KMS-11 (cell line): ENCODE measurements around the gene RNF222.

ENCODE experiments used
- H2AFZ ChIP-seq: fragments of 200-600 bp; sonication (generic); 2 replicates; pipeline ENCODE4 v1.6.1; 2016; ENCODE audit warnings: antibody characterized with exemption, mixed run types, low read depth
- H3K27ac ChIP-seq: fragments of 200-600 bp; sonication (generic); 2 replicates; pipeline ENCODE4 v1.6.1; 2016; ENCODE audit warnings: mild to moderate bottlenecking, mixed run types
- H3K27me3 ChIP-seq: fragments of 200-600 bp; sonication (generic); 2 replicates; pipeline ENCODE4 v1.6.1; 2017; ENCODE audit warnings: mild to moderate bottlenecking, low read depth, mixed run types, moderate library complexity; ENCODE audit not compliant: insufficient read depth
- H3K36me3 ChIP-seq: fragments of 200-600 bp; sonication (generic); 2 replicates; pipeline ENCODE4 v1.6.1; 2017; ENCODE audit warnings: mild to moderate bottlenecking, mixed run types; ENCODE audit not compliant: insufficient read depth
- H3K4me1 ChIP-seq: fragments of 200-600 bp; sonication (generic); 2 replicates; pipeline ENCODE4 v1.6.1; 2016; ENCODE audit warnings: mild to moderate bottlenecking, low read depth, mixed run types; ENCODE audit not compliant: poor library complexity, severe bottlenecking
- H3K4me2 ChIP-seq: fragments of 200-600 bp; sonication (generic); 2 replicates; pipeline ENCODE4 v1.7.0; 2016; ENCODE audit warnings: mild to moderate bottlenecking, mixed run types
- H3K4me3 ChIP-seq: fragments of 200-600 bp; sonication (generic); IDR thresholded peaks from 2 replicates; pipeline ENCODE4 v1.6.1; 2017; ENCODE audit warnings: low read depth, low read length, mixed read lengths; ENCODE audit not compliant: insufficient read depth
- H3K79me2 ChIP-seq: fragments of 200-600 bp; sonication (generic); 2 replicates; pipeline ENCODE4 v1.6.1; 2016; ENCODE audit warnings: low read depth, mixed run types; ENCODE audit not compliant: insufficient read depth
- H3K9ac ChIP-seq: fragments of 200-600 bp; sonication (generic); 2 replicates; pipeline ENCODE4 v1.6.1; 2016; ENCODE audit warnings: mild to moderate bottlenecking, mixed run types
- H4K20me1 ChIP-seq: fragments of 200-600 bp; sonication (generic); 2 replicates; pipeline ENCODE4 v1.6.1; 2016; ENCODE audit warnings: mild to moderate bottlenecking, mixed run types; ENCODE audit not compliant: insufficient read depth
- TF ChIP-seq, protein P1 (sequence below): fragments of 200-600 bp; sonication (generic); conservative IDR thresholded peaks from 2 replicates; pipeline ENCODE4 v1.6.1; 2017; ENCODE audit warnings: low read depth, mild to moderate bottlenecking, antibody characterized with exemption, low read length, moderate library complexity, mixed read lengths

The RNF222 gene

DNA sequence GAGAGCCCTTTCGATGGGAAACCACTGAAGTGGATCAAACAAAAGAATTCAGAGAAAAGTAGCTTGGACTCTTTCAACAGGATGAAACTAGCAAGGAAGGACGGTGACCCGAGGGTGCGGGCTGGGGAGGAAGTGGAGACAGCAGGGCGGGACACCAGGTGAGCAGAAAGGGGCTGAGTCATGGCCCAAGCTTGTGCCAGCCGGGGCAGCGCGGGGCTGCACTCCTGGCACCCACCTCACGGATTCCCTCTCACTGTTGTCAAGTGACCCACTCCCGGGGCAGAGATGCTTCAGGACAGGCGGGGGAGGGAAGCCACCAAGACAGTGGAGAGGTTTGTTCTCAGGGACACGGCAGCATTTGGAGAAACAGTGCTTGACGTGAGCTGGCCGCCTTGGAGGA lies 10.7 kb upstream of the RNF222 start:
- H3K4me2 ChIP-seq, result no peak overlapping the region
- H3K4me1 ChIP-seq, result no peaks in the 10 kb centered on the region
- H4K20me1 ChIP-seq, result no peaks in the 10 kb centered on the region
- H3K9ac ChIP-seq, result no peak overlapping the region
- H3K27ac ChIP-seq, result no peak overlapping the region
- TF ChIP-seq, protein P1, sequence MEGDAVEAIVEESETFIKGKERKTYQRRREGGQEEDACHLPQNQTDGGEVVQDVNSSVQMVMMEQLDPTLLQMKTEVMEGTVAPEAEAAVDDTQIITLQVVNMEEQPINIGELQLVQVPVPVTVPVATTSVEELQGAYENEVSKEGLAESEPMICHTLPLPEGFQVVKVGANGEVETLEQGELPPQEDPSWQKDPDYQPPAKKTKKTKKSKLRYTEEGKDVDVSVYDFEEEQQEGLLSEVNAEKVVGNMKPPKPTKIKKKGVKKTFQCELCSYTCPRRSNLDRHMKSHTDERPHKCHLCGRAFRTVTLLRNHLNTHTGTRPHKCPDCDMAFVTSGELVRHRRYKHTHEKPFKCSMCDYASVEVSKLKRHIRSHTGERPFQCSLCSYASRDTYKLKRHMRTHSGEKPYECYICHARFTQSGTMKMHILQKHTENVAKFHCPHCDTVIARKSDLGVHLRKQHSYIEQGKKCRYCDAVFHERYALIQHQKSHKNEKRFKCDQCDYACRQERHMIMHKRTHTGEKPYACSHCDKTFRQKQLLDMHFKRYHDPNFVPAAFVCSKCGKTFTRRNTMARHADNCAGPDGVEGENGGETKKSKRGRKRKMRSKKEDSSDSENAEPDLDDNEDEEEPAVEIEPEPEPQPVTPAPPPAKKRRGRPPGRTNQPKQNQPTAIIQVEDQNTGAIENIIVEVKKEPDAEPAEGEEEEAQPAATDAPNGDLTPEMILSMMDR, result no peak
- H3K27me3 ChIP-seq, result no peaks in the 10 kb centered on the region
- H3K4me3 ChIP-seq, result no peak overlapping the region
- no peaks in the 10 kb centered on the region for H3K79me2 ChIP-seq
- no peaks in the 10 kb centered on the region for H3K36me3 ChIP-seq
- no peak overlapping the region for H2AFZ ChIP-seq

DNA sequence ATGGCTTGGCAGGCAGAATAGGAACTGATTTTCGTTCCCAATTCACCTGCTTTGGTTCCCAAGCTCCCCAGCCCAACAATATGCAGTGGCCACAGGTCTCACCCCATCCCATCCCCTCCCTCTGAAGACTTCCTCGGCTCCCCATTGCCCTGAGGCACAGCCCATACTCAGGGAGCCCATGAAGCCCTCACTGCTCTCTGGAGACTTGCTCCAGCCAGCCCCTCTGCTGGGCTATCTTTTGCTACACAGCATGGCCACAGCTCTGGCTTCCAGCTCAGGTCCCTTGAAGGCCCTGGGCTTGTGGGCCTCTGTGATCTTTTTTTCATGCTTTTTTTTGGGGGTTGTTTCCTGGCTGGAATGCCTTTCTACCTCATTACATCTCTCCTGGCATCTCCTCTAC lies 8.5 kb upstream of the RNF222 start:
- Histone ChIP-seq H3K36me3 (no peaks in the 10 kb centered on the region), H3K9ac (no peak overlapping the region), H2AFZ (no peak overlapping the region), H3K27me3 (no peaks in the 10 kb centered on the region), H3K4me1 (no peaks in the 10 kb centered on the region), H3K4me2 (no peak overlapping the region), H4K20me1 (no peaks in the 10 kb centered on the region), H3K79me2 (no peaks in the 10 kb centered on the region), H3K4me3 (no peak overlapping the region), H3K27ac (no peak overlapping the region)
- TF ChIP-seq, protein P1, result no peak

DNA sequence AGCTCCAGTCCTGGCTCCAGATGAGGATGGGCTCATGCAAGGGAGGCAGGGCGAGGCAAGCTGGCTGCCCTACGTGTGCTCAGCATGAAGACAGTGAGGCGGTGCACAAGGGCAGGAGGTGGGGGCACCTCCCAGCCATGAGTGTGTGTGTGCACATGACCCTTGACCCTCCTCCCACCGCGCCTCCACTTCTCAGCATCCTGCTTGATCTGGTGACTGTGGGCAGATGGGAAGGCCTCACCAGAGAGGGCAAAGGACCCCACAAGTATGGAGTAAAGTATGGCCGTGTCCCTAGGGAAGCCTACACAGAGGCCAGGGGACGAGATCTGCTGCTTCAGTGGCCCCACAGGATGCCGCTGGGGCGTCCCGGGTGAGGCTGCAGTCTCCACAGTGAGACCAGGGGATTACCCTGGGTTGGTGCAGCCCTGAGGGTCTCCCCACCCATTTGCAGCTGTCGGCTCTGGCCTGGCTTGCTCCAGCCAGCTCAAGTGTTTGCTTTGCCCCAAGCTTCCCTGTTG lies 7.9 kb upstream of the RNF222 start:
- no peak overlapping the region for H3K4me2 ChIP-seq
- H3K4me1 ChIP-seq, result no peaks in the 10 kb centered on the region
- H3K4me3 ChIP-seq, result no peak overlapping the region
- no peak overlapping the region for H3K9ac ChIP-seq
- H2AFZ ChIP-seq, result no peak overlapping the region
- H3K36me3 ChIP-seq, result no peaks in the 10 kb centered on the region
- H3K27ac ChIP-seq, result no peak overlapping the region
- H4K20me1 ChIP-seq, result no peaks in the 10 kb centered on the region
- no peaks in the 10 kb centered on the region for H3K27me3 ChIP-seq
- TF ChIP-seq, protein P1, result no peak
- H3K79me2 ChIP-seq, result no peaks in the 10 kb centered on the region

DNA sequence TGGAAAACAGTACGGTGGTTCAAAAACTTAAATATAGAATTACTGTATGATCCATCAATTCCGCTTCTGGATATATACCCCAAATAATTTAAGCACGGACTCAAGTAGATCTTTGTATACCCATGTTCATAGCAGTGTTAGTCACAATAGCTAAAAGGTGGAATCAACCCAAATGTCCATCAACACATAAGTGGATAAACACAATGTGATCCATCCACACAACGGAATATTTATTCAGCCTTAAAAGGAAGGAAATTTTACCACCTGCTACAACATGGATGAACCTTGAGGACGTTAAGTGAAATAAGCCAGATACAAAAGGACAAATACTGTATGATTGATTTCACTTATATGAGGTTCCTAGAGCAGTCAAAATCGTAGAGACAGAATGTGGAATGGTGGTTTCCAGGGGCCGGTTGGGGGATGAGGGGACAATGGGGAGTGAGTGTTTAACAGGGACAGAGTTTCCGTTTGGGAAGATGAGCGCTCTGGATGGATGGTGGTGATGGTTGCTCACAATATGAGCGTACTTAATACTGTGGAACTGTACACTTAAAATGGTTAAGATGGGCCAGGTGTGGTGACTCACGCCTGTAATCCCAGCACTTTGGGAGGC lies 5.4 kb upstream of the RNF222 start:
- Histone ChIP-seq H3K9ac (no peak overlapping the region), H3K4me3 (no peak overlapping the region), H3K36me3 (no peaks in the 10 kb centered on the region), H3K4me2 (no peak overlapping the region), H3K79me2 (no peaks in the 10 kb centered on the region), H2AFZ (no peak overlapping the region), H3K27me3 (no peaks in the 10 kb centered on the region), H4K20me1 (no peaks in the 10 kb centered on the region), H3K27ac (no peak overlapping the region), H3K4me1 (no peaks in the 10 kb centered on the region)
- TF ChIP-seq, protein P1, result no peak
